Lung microvascular endothelial cell (primary cell): ENCODE data around the gene RAB40A. TPM values are rescaled to one million over a fixed set of nuclear protein-coding genes. Genes with fewer than 3 reads are reported as not detected.

ENCODE experiments used
- DNase-seq, 2 donors: peaks; one replicate each; pipeline versions ENCODE4 v3.0.0 to v3.0.0-alpha.2; 2010; ENCODE audit warnings: low read depth in 2 of 2
- total RNA-seq: library from RNA; depleted of rRNA; stranded (reverse); fragments of >200 nt; gene quantifications from 2 replicates; pipeline ENCODE4 v1.2.1, GENCODE V29; 2014

RAB40A gene, protein sequence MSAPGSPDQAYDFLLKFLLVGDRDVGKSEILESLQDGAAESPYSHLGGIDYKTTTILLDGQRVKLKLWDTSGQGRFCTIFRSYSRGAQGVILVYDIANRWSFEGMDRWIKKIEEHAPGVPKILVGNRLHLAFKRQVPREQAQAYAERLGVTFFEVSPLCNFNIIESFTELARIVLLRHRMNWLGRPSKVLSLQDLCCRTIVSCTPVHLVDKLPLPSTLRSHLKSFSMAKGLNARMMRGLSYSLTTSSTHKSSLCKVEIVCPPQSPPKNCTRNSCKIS
- under 0.01 TPM in 1 of 2 replicates, not detected in the other for total RNA-seq

DNA sequence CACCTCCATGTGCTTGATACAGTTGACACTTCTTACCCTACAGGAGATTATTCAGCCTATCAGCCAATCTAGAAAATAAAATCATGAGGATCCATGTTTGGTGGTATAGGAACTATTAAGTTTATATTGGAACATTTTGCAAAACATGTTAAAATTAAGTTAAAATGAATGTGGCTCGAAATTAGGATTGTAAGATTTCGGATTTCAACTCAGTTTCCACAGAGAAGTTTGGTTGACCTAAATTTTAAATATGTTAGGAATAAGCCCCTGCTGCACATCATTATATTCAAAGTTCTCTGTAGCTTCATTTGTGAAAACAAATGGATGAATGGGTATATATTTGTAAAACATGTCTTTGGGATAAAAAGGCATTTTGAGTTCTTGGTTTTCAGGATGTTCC, at the start of gene RAB40A:
Gene RAB40A, minus strand, starts transcription at position 101 of the 400 bp plus-strand sequence. CDS start 18,733 bp downstream, outside the sequence.
- no peak for DNase-seq

DNA sequence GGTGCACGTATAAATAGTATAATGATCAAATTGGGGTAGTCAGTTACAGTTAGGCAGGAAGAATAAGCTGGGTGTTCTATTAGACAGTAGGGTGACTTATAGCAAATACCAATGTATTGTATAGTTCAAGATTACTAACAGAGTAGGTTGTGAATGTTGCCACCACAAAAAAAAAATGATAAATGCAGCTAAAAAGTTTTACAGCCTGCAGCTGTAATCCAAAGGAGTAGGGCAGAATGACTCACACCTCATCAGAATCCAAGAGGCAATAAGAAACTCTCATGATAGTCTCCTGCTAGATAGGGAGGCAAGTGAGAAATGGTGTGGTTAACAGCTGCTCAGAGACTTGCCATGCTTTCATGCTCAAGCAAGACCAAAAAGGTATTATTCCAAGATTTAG, 46.5 kb upstream of the RAB40A start:
- peak in 1 of 2 donors; percentile 1 for DNase-seq

DNA sequence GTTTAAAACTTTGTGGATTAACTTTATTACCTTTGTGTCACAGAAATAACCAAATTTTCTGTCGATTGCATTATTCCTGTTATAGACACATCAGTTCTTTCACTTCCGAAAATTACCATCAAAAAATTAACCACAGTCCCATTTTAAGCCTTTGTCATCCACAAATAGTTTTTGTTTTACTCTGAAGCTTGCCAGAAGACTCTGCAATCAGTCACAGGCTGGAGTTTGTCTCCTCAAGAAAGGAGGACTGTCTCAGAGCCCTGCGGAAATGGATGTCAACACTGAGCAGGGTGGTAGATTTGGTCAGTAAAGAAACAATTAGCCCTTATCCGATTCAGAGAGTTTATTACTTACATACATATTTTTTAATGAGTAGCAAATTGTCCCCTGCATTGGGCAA, 45.9 kb upstream of the RAB40A start:
- no peak for DNase-seq

DNA sequence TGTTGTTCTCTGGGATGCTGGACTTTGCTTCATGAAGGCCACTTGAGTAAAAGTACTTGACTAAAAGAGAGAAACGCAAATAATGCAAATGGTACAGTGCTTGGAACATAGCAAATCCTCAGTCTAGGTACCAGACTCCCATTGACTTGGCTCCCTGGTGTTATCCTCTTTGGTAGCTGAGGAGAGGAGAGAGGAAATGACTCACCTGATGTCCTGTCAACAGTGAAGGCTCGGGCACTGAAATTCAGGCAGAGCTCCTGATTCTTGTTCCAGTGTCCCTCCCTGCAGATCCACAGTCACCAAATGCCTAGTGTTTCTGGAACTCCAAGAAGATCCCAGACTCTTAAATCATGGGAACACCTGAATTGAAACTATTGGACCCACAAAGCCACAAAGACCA, 43.5 kb upstream of the RAB40A start:
- DNase-seq = peak; percentile 8 to 18

DNA sequence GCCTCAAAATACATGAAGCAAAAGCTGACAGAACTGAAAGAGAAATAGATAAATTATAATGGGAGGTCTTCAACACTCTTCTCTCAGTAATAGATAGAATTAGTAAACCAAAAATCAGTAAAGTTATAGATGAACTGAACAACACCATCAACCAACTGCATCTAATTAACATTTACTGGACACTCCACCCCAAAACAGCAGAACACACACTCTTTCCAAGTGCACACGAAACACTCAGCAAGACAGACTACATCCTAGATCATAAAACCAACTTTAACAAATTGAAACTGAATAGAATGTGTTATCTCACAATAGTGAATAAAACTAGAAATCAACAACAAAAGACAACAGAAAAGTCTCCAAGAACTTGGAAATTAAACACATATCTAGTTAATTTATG, 41.0 kb upstream of the RAB40A start:
- no peak for DNase-seq

DNA sequence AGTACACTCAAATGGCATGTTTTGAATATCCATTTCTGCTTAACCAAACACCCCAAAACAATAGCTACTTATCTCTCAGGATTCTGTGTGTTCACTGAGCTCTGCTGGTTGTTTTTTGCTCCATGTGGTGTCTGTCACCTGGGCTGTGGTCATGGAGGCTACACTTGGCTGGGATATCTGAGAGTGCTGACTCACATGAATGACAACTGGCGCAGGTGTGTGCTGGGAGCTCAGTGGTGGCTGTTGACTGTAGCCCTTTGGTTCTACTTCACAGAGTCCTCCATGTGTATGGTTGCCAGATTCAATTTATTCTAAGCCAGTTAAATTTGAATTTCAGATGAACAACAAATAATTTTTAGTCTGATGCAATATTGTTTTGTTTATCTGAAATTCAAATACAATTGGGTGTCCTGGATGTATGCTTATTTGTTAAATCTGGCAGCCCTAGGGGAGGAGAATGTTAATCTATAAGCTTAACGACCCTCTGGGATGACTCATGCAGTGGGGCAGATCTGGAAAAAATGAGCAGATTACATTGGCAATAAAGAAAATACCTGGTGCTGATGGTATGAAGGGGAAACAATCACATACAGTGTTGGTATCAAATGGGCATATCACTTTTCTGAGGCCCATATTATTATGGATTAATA, 37.8 kb upstream of the RAB40A start:
- DNase-seq = no peak

DNA sequence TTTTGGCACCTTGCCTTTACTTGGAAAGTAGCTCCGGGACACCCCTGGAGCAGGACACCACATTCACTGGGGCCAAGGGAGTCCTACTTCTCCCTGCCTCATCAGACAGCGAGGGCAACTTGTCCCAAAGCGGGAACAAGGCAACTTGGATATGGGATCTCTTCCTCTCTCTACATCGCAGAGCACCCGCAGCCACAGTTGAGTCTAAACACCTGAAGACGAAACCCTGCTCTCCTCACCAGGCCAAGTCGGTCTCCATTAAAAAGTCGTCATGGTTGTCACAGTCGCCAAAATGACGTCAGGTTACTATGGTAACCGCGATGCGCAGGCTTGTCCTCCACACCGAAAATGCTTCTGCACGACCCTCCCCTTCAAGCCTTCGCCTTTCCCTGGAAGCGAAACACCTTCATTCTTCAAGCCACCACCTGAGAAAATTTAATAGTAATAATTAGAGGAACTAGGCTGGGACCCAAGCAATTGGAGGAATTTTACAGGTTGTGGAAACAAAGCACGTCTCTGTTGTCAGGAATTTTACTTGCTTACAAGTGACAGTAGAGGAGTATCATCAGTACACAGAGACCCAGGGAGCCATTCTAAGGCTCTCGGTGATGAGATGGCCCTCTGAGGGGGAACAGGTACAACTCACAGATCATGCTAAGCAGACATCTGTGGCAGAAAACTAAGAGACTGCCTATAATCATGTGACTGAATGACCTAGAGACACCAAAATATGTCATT, 35.6 kb upstream of the RAB40A start:
- peak; percentile 14 to 70 for DNase-seq

DNA sequence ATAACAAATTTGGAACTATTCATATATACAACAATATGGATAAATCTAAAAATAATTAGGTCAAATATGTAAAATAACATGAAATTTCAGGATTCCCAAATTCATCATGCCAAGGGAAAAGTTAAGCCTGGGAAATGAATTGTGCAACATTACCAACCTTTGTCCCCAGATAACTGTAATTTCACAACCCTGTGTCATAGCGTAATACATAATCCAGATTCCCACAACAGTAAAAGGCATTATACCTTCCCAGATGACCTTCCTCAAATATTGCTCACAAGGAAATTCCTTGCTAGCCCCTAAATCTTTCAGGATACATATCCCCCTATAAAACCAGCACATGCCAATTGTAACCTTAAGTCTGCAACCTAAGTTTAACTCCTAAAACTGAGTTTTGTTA, 32.9 kb upstream of the RAB40A start:
- DNase-seq = no peak

DNA sequence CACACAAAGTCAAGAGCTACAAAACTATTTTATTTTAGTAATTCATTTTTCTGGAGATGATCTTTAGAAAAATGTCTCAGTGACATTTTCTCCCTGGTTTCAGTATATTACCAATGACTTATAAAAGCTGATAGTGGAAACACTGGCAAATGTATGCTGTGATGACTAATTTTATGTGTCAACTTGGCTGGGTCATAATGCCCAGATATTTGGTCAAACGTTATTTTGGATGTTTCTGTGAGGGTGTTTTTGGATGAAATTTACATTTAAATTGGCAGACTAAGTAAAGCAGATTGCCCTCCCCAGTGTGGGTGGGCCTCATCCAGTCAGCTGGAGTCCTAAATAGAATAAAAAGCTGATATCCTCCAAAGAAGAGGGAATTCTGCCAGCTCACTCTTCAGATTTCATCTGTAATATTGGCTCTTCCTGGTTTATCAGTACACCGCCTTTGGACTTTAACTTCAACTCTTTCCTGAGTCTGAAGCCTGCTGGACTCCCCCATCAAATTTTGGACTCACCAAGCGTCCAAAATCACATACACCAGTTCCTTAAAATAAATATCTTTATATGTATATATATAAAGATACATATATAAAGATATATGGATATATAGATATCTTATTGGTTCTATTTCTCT, 31.2 kb upstream of the RAB40A start:
- DNase-seq = no peak

DNA sequence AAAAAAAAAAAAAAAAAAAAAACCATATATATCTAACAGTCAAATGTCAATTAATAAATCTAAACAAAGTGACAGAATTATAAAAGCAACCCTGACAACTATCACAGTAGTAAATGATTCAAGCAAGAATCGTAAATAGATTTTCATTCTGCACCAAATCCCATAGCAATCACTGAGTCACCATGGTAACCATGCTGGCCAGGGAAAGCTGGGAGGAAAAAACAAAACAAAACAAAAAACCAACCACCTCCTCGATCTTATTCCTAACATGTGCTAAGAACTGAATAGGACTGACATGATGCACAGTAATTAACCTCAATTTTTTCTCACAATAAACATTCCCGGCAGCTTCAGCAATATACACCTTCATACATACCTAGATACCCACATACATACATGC, 30.6 kb upstream of the RAB40A start:
- no peak for DNase-seq

DNA sequence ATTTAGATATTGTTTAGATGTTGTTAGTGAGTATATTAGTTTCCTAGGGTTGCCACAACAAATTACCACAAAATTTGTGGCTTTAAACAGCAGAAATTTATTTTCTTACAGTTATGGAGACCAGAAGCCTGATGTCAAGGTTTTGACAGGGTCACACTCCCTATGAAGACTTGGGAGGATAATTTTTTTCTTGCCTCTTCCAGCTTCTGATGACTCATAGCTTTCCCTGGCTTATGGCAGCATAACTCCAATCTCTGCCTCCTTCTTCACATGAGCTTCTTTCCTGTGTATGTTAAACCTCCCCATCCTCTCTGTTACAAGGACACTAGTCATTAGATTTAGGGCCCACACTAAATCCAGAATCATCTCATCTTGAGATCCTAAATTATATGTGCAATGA, 20.9 kb upstream of the RAB40A start:
- peak in 1 of 2 donors; percentile 30 for DNase-seq

DNA sequence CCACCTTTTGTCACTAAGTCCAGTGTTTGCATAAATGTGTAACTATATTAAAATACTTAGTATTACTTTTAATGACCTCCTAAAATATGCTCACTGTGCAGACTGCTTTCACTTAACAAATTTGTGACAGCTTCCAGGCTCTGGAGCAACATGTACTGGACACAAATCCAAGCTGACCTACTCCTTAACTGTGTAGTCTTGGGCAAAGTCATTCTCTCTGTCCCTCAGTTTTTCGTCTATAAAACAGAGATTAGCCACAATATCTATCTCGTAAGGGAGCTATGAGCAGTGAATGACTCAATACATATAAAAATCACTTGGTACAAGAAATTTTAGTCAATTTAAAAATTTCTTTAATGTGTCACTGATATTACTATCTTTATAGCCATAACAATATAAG, 20.4 kb upstream of the RAB40A start:
- no peak for DNase-seq

DNA sequence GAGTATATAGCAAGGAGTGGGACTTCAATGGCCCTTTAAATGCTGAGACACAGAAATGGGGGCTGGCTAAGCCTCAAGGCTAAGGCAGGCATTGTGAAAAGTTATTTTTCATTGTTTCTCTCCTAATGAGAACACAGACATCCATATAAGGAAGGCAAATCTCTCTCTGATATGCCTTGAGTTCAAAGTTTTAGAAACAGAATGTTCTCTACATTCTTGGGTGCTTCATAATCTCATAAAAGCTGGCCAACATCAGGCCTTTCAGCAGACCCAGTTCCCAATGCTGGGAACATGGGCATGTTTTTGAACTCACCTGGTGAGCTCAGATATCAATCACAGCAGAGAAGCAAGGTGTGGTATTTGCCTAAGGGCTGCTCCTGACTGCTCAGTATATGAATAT, 19.4 kb upstream of the RAB40A start:
- DNase-seq = no peak

DNA sequence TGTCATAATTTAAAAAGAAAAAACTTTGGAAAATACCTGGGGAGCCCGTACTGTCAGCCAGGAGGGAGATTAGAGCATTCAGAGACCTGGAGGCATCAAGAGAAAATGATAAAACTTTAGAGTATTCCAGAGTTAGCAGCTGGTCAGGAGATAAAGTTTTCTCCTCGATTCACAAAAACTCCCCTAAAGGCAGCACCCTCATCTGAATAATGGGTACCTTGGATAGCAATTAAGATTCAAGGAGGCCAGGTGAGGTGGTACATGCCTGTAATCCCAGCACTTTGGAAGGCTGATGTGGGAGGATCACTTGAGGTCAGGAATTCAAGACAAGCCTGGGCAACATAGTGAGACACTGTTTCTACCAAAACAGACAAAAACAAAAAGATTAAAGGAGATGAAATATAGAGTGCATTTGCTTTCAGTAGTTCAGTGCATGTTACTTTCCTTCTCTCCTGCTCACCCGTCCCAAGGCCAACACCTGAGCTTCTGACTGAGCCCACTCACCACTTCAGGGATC, 18.6 kb upstream of the RAB40A start:
- DNase-seq = no peak

DNA sequence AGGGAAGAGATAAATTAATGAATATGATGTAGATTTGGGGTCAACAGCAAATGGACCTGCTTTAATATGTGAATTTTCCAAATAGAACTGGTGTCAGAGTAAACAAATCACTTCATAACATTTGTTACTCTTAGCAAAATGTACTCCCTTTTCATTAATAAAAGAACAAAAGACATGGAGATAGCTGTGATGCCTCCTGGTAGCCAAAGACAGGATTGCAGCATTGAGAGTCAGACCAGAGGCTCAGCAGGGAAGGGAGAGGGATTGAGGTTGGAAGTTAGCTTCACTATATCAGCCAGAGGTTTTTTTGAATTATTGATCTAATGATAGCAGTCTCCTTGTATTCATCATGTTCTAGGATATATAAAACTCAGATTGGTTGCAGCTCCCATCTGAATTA, 17.4 kb upstream of the RAB40A start:
- no peak for DNase-seq

DNA sequence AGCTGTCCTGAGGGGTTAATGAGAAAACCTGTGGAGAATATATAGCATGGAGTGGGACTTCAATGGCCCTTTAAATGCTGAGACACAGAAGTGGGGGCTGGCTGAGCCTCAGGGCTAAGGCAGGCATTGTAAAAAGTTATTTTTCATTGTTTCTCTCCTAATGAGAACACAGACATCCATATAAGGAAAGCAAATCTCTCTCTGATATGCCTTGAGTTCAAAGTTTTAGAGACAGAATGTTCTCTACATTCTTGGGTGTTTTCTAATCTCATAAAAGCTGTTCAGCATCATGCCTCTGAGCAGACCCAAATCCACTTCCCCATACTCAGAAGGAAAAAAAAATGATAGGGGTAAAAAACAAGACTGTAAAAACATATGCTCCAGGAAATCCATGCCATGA, 16.8 kb upstream of the RAB40A start:
- no peak for DNase-seq

DNA sequence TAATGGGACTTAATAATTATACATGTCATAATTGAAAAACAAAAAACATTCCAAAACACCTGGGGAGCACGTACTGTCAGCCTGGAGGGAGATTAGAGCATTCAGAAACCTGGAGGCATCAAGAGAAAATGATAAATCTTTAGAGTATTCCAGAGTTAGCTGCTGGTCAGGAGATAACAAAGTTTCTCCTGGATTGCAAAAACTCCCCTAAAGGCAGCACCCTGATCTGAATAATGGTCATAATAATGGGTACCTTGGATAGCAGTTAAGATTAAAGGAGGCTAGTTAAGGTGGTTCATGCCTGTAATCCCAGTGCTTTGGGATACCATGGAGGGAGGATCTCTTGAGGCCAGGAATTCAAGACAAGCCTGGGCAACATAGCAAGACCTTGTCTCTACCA, 15.9 kb upstream of the RAB40A start:
- no peak for DNase-seq

DNA sequence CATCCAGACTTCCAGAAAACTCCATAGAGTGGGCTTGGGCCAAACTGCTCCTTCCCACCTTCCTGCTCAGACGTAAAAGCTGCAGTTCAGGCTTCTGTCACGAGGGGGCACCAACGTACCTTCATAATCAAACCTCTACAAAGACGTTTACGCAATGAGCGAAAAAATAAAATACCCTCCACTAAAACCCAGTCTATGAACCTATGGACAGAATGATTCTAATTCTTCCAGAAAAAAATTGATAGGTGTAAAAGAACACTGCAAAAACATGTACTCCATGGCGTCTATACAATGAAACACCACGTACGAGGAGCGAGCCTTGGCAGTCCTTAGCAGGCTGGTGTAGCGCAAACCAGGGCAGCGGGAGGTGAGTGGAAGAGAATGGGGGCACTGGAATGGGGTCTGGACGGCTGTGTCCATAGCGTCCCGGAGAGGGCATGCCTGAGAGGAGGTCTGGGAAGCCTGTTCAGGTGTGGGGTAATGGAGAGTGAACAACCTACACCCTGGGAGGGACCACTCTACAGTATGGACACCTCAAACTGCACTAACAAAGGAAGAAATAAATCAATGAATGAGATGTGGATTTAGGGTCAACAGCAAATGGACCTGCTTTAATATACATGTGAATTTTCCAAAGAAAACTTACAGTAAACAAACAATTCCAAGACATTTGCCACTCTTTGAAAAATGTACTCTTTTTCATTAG, 14.4 kb upstream of the RAB40A start:
- peak; percentile 66 to 78 for DNase-seq

DNA sequence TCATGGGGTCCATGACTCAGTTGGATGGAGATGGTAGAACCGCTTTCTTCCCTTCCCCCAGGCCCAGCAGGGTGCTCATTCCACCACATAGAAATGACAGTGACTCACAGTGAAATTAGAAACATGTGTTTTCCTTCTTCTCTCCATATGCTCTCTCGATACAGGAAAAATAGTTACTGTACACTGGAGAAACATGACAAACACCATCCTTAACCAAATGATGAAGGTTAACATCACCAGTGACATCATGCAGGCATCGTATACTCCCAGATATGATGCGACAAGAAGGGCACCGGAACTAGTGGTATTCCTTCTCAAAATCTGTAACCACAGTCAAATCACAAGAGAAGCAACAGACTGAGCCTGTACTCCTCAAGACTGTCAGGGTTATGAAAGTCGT, 11.7 kb upstream of the RAB40A start:
- peak in 1 of 2 donors; percentile 2 for DNase-seq

DNA sequence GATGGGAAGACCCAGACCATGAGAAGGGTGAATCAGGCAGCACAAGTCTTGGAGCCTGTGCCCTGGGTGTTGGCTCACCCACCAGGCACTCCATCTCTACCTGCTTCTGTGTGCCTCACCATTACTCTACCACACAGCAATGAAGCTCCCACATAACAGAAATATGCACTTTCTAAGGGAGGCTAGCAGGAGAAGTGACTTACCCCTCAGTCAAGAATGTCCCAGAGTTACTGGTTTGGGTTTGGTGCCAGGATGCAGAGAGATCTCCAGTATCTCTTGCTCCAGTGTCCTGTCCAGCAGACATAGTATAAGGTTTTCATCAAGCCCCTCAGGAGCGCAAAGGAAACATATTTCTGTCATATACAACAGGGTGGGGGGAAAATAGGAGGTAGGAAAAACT, 11.3 kb upstream of the RAB40A start:
- DNase-seq = no peak

DNA sequence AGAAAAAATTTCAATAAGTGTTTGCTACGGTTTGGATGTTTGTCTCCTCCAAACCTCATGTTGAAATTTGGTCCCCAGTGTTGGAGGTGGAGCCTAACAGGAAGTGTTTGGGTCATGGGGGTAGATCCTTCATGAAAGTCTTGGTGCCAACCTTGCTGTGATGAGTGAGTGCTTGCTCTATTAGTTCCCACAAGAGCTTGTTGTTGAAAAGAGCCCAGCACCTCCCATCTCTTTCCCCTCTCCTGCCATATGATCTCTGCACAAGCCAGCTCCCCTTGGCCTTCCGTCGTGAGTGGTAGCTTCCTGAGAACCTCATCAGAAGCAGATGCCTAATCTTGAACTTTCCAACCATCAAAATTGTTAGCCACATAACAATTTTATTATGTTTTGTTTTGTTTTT, 10.3 kb upstream of the RAB40A start:
- DNase-seq = no peak
